GM21360 (cell line): ENCODE data around the gene KDM2A.
"Not testable (repeated sequence)": the region's sequence is repeated elsewhere in the genome, so short reads cannot be mapped to it uniquely, and the experiment has no call there.

Experiments used
- ATAC-seq: cut with Tn5 transposase; IDR thresholded peaks from one replicate; pipeline ENCODE4 v1.9.1; 2021; ENCODE audit warnings: mild to moderate bottlenecking, moderate library complexity; ENCODE audit not compliant: unreplicated experiment

Gene KDM2A

GRCh38 chr11:67167091-67167490, 48.0 kb downstream of the KDM2A start:
- no peak for ATAC-seq

GRCh38 chr11:67167719-67168118, 48.7 kb downstream of the KDM2A start:
- ATAC-seq, result no peak

GRCh38 chr11:67168911-67169310, 49.8 kb downstream of the KDM2A start:
- not testable (repeated sequence) for ATAC-seq

GRCh38 chr11:67174311-67174710, 55.2 kb downstream of the KDM2A start:
- ATAC-seq, result no peak

GRCh38 chr11:67177399-67178281, 58.6 kb downstream of the KDM2A start:
- no peak for ATAC-seq

- no peak for ATAC-seq
These were observed 59.4 kb downstream of the KDM2A start for GRCh38 chr11:67178421-67178820.

GRCh38 chr11:67178878-67179277, 59.8 kb downstream of the KDM2A start:
- ATAC-seq, result no peak

- ATAC-seq, result no peak
These were observed 60.9 kb downstream of the KDM2A start for GRCh38 chr11:67179892-67180490.

- ATAC-seq, result no peak
These were observed 75.0 kb downstream of the KDM2A start for GRCh38 chr11:67194096-67194495.

- ATAC-seq, result no peak
These were observed 77.0 kb downstream of the KDM2A start for GRCh38 chr11:67195971-67196456.

- no peak for ATAC-seq
These were observed 78.5 kb downstream of the KDM2A start for GRCh38 chr11:67197606-67198005.

GRCh38 chr11:67198781-67199180, 79.7 kb downstream of the KDM2A start:
- not testable (repeated sequence) for ATAC-seq

GRCh38 chr11:67199751-67200150, 80.7 kb downstream of the KDM2A start:
- no peak for ATAC-seq

- no peak for ATAC-seq
These were observed 83.0 kb downstream of the KDM2A start for GRCh38 chr11:67202028-67202427.

- ATAC-seq, result no peak
These were observed 85.8 kb downstream of the KDM2A start for GRCh38 chr11:67204822-67205221.

GRCh38 chr11:67209222-67209621, 90.2 kb downstream of the KDM2A start:
- ATAC-seq, result not testable (repeated sequence)

- ATAC-seq, result no peak
These were observed 92.8 kb downstream of the KDM2A start for GRCh38 chr11:67211656-67212436.

GRCh38 chr11:67213178-67213621, 94.1 kb downstream of the KDM2A start:
- ATAC-seq, result no peak

- ATAC-seq, result no peak
These were observed 108.7 kb downstream of the KDM2A start for GRCh38 chr11:67227726-67228125.

- no peak for ATAC-seq
These were observed 111.3 kb downstream of the KDM2A start for GRCh38 chr11:67230406-67230805.

- no peak for ATAC-seq
These were observed 111.8 kb downstream of the KDM2A start for GRCh38 chr11:67230886-67231285.
